Activated CD4-positive, alpha-beta memory T cell treated with anti-CD3 and anti-CD28 coated beads for 36 hours (primary cell): ENCODE data around the gene HLA-DMB. TPM values are rescaled to one million over a fixed set of nuclear protein-coding genes. Genes with fewer than 3 reads are reported as not detected.
A peak's percentile ranks its signal among the peaks of the same experiment; 100 is the strongest.
"Not testable (repeated sequence)": the region's sequence is repeated elsewhere in the genome, so short reads cannot be mapped to it uniquely, and the experiment has no call there.

ENCODE experiments used
- CTCF ChIA-PET: fragments of 350-600 bp; sonication (Branson Sonifier 250); formaldehyde crosslinking; loops from one replicate; lab custom pipeline; 2021; ENCODE audit warnings: antibody characterized with exemption, inconsistent platforms; lab: Charles Lee
- POLR2A ChIA-PET: fragments of 350-600 bp; sonication (Branson Sonifier 250); formaldehyde crosslinking; loops from one replicate; lab custom pipeline; 2021; ENCODE audit warnings: antibody characterized with exemption; lab: Charles Lee
- DNase-seq: peaks from one replicate; pipeline ENCODE4 v3.0.0-alpha.2; 2020
- H3K27ac Mint-ChIP-seq: one replicate; pipeline ENCODE4 v1.8.0; 2021; ENCODE audit warnings: mixed read lengths
- H3K27me3 Mint-ChIP-seq: one replicate; pipeline ENCODE4 v1.8.0; 2021; ENCODE audit warnings: mixed read lengths
- H3K36me3 Mint-ChIP-seq: one replicate; pipeline ENCODE4 v1.8.0; 2021; ENCODE audit warnings: mixed read lengths
- H3K4me1 Mint-ChIP-seq: one replicate; pipeline ENCODE4 v1.8.0; 2021; ENCODE audit warnings: low read depth, mixed read lengths
- H3K4me3 Mint-ChIP-seq: one replicate; pipeline ENCODE4 v1.8.0; 2021; ENCODE audit warnings: mild to moderate bottlenecking, mixed read lengths
- H3K9me3 Mint-ChIP-seq: one replicate; pipeline ENCODE4 v1.8.0; 2021; ENCODE audit warnings: mixed read lengths
- intact Hi-C: fragments of 100-400 bp; cut with micrococcal nuclease; formaldehyde crosslinking; loops from one replicate; pipeline ENCODE4 v1.15.1; 2023
- total RNA-seq, 2 experiments: library from RNA; stranded (reverse); gene quantifications; one replicate each; pipeline ENCODE4 v1.2.3, GENCODE V29; 2021

HLA-DMB gene
- total RNA-seq, 2 experiments from 2014 or later, result 1.6 to 1.9 TPM

GRCh38 chr6:32949113-32949512 lies 8.3 kb upstream of the HLA-DMB start:
- POLR2A ChIA-PET, result no interaction called here
- Mint-ChIP-seq H3K36me3 (no peaks in the 10 kb centered on the region), H3K27me3 (no peaks in the 10 kb centered on the region), H3K9me3 (peaks cover 3% of the 10 kb centered on the region), H3K4me1 (peaks cover 51% of the 10 kb centered on the region), H3K4me3 (no peak overlapping the region), H3K27ac (no peak overlapping the region)
- no peak for DNase-seq
- intact Hi-C loops, result no loop called here
- CTCF ChIA-PET, result interaction anchor here (2.4 to 8.7 kb wide), 3 partner anchors 16 to 36 kb away, joined by 10 to 250 read pairs (median 26); partner anchors contain the start of gene BRD2

DNA sequence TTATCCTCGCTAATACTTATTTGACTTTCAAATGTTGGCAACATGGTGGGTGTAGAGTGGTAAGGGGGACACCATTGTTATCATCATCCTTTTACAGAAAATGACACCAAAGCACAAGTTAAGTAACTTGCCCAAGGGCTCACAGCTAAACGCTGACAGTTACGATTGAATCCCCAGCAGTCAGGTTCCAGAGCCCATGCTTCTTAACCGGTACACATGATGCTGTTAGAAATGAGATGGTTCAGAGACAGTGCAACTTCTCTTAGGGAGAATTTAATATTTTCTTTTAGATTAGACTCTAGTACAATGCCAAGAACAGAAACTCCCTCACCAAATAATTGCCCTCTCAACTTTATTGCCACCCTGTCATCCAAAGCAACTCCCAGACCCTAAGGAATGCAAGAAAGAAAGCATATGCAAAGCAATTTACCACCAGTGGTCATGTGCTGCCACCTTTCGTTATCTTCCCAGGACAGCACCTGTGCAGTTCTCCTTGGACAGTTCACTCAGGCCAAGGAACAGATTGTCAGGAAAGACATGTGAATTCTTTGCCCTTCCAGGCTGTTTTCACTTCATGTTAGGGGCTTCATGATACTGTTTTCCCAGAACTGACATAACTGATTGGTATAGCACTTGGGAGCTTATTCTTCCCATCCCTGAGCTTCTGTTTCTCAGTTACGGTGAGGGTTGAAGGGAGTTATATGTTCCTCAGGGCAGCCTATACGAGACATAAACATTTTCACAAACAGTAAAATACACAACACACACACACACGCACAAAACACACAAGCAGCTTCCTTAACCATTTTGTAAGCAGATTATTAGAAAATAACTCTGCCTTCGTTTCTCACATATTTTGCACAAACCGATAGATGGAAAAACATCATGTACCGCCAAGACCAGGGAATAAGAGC lies 7.0 kb upstream of the HLA-DMB start:
- no peak overlapping the region for H3K27ac Mint-ChIP-seq

DNA sequence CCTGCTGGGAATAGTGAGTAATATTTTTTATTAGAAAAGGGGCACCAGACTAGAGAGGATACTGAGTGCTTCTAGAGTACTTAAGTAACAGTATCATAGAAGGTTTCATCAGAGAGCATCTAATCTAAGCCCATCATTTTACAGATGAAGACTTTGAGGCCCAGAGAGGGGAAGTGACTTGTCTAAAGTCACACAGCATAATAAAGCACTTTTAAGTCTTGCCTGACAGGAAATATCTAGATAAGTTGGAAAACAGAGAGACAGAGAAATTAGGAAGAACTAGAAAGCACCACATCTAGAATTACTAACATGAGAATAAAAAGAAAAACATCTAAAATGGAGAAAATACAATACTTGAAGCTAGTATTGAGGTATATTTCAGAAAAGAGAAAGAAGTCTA lies 6.1 kb upstream of the HLA-DMB start:
- DNase-seq, result no peak
- ChIA-PET POLR2A (no interaction called here), CTCF (interaction anchor here (0.8 to 2.2 kb wide), 11 partner anchors 11 to 119 kb away, joined by 3 to 39 read pairs (median 4); no protein-coding TSS in a partner anchor)
- intact Hi-C loops, result no loop called here
- no peak overlapping the region for H3K4me3 Mint-ChIP-seq
- peaks cover 51% of the 10 kb centered on the region for H3K4me1 Mint-ChIP-seq
- H3K36me3 Mint-ChIP-seq, result no peaks in the 10 kb centered on the region
- H3K9me3 Mint-ChIP-seq, result peaks cover 3% of the 10 kb centered on the region
- no peak overlapping the region for H3K27ac Mint-ChIP-seq
- H3K27me3 Mint-ChIP-seq, result no peaks in the 10 kb centered on the region

More for the DNA sequence above, 7.0 kb upstream of the HLA-DMB start:
- DNase-seq, result peak; percentile 63
- H3K4me1 Mint-ChIP-seq, result peaks cover 50% of the 10 kb centered on the region
- no peak overlapping the region for H3K4me3 Mint-ChIP-seq
- H3K9me3 Mint-ChIP-seq, result peaks cover 3% of the 10 kb centered on the region
- intact Hi-C loops, result no loop called here
- POLR2A ChIA-PET, result no interaction called here
- H3K36me3 Mint-ChIP-seq, result no peaks in the 10 kb centered on the region
- CTCF ChIA-PET, result interaction anchor here (0.6 to 2.2 kb wide), 14 partner anchors 12 to 122 kb away, joined by 3 to 39 read pairs (median 4); no protein-coding TSS in a partner anchor
- no peaks in the 10 kb centered on the region for H3K27me3 Mint-ChIP-seq

GRCh38 chr6:32945953-32946352 lies 5.1 kb upstream of the HLA-DMB start:
- intact Hi-C loops, result no loop called here
- ChIA-PET CTCF (no interaction called here), POLR2A (no interaction called here)
- peaks cover 61% of the 10 kb centered on the region for H3K4me1 Mint-ChIP-seq
- no peak for DNase-seq
- H3K9me3 Mint-ChIP-seq, result peaks cover 3% of the 10 kb centered on the region
- H3K36me3 Mint-ChIP-seq, result no peaks in the 10 kb centered on the region
- H3K27me3 Mint-ChIP-seq, result no peaks in the 10 kb centered on the region
- no peak overlapping the region for H3K4me3 Mint-ChIP-seq
- H3K27ac Mint-ChIP-seq, result no peak overlapping the region

GRCh38 chr6:32945108-32945760 lies 4.4 kb upstream of the HLA-DMB start:
- Mint-ChIP-seq H3K4me3 (no peak overlapping the region), H3K27ac (peak overlapping the region; percentile 7), H3K27me3 (no peaks in the 10 kb centered on the region), H3K36me3 (no peaks in the 10 kb centered on the region), H3K4me1 (peaks cover 68% of the 10 kb centered on the region), H3K9me3 (peaks cover 3% of the 10 kb centered on the region)
- DNase-seq, result peak; percentile 54
- intact Hi-C loops, result no loop called here
- ChIA-PET POLR2A (interaction anchor here (0.7 to 2.4 kb wide), 3 partner anchors 9 to 27 kb away, joined by 3 to 22 read pairs (median 8); partner anchors contain the start of gene BRD2), CTCF (interaction anchor here (0.6 to 7.1 kb wide), 11 partner anchors 9 to 107 kb away, joined by 3 to 115 read pairs (median 5); partner anchors contain the start of genes HLA-DMA and TAP2)

- H3K27ac Mint-ChIP-seq, result peak overlapping the region; percentile 85
- H3K9me3 Mint-ChIP-seq, result peaks cover 3% of the 10 kb centered on the region
- peaks cover 73% of the 10 kb centered on the region for H3K4me1 Mint-ChIP-seq
- intact Hi-C loops, result loop anchor here (5.0 kb wide), 1 partner anchor 52 kb away; no protein-coding TSS in a partner anchor
- H3K4me3 Mint-ChIP-seq, result peak overlapping the region; percentile 62
- ChIA-PET CTCF (interaction anchor here (0.6 to 7.1 kb wide), 12 partner anchors 10 to 343 kb away, joined by 3 to 115 read pairs (median 5); partner anchors contain the start of genes HLA-DMA and TAP2), POLR2A (interaction anchor here (0.7 to 2.4 kb wide), 3 partner anchors 10 to 28 kb away, joined by 3 to 22 read pairs (median 8); partner anchors contain the start of gene BRD2)
- peak; percentile 43 for DNase-seq
- H3K27me3 Mint-ChIP-seq, result no peaks in the 10 kb centered on the region
- H3K36me3 Mint-ChIP-seq, result no peaks in the 10 kb centered on the region
Observed at GRCh38 chr6:32943864-32944649, 3.2 kb upstream of the HLA-DMB start.

DNA sequence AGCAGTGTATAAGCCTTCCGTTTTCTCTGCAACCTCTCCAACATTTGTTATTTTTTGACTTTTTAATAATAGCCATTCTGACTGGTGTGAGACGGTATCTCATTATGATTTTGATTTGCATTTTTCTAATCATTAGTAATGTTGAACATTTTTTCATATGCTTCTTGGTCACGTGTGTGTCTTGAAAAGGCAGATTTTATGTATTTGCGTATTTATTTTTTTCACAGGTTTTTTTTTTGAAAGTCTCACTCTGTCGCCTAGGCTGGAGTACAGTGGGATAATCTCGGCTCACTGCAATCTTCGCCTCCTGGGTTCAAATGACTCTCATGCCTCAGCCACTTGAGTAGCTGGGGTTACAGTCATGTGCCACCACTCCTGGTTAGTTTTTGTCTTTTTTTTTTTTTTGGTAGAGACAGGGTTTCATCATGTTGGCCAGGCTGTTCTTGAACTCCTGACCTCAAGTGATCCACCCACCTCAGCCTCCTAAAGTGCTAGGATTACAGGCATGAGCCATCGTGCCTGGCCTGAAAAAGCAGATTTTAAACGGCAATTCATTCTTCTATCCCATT lies 1.8 kb upstream of the HLA-DMB start:
- not testable (repeated sequence) for H3K27me3 Mint-ChIP-seq, DNase-seq, H3K27ac Mint-ChIP-seq, H3K36me3 Mint-ChIP-seq, H3K9me3 Mint-ChIP-seq, H3K4me3 Mint-ChIP-seq
- intact Hi-C loops, result loop anchor here (5.0 kb wide), 1 partner anchor 50 kb away; no protein-coding TSS in a partner anchor
- H3K4me1 Mint-ChIP-seq, result peaks cover 59% of the 10 kb centered on the region
- POLR2A ChIA-PET, result interaction anchor here (1.2 to 5.4 kb wide), 3 partner anchors 25 to 30 kb away, joined by 3 to 59 read pairs (median 22); partner anchors contain the start of gene BRD2
- CTCF ChIA-PET, result interaction anchor here (0.9 to 13.1 kb wide), 8 partner anchors 8 to 104 kb away, joined by 3 to 384 read pairs (median 11); partner anchors contain the start of genes HLA-DMA and TAP2

DNA sequence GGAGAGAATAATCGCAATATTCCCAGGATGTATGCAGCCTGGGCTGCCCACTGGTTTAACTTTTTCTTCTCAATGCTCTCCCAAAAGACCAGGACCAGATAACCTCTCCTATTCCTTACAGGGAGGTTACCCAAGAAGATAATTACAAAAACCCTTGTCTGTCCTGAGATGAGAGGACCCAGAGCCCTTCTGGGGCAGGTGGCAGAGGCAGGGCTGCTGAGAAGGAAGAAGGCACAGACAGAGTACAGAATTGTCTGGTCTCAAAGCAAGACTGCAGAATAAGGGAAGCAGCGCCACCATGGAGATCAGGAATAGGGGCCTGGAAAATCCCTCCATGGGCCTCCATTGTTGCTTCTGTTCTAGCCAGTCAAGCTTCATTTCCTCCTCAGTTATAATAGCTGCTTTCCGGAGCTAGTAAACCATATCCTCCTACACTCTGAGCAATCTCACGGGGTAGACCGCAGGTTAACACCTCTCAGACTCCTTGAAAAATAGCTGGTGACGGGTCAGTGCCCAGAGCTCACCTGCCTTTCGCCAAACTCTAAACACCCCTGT lies 463 bp upstream of the HLA-DMB start:
- H3K4me1 Mint-ChIP-seq, result peaks cover 59% of the 10 kb centered on the region
- intact Hi-C loops, result loop anchor here (1.0 to 5.0 kb wide), 4 partner anchors 12 to 49 kb away; partner anchors contain the start of genes BRD2 and HLA-DMA
- ChIA-PET CTCF (interaction anchor here (0.6 to 13.1 kb wide), 15 partner anchors 8 to 103 kb away, joined by 3 to 384 read pairs (median 6); partner anchors contain the start of genes BRD2, HLA-DMA and TAP2), POLR2A (interaction anchor here (0.6 to 5.4 kb wide), 8 partner anchors 12 to 47 kb away, joined by 3 to 59 read pairs (median 3); partner anchors contain the start of genes BRD2 and HLA-DMA)
- H3K9me3 Mint-ChIP-seq, result peaks cover 3% of the 10 kb centered on the region
- peak overlapping the region; percentile 87 for H3K27ac Mint-ChIP-seq
- H3K4me3 Mint-ChIP-seq, result peak overlapping the region; percentile 77
- H3K36me3 Mint-ChIP-seq, result no peaks in the 10 kb centered on the region
- H3K27me3 Mint-ChIP-seq, result no peaks in the 10 kb centered on the region
- peak; percentile 71 for DNase-seq

GRCh38 chr6:32938494-32938893 lies 2.3 kb downstream of the HLA-DMB start:
- H3K27ac Mint-ChIP-seq, result no peak overlapping the region
- peaks cover 38% of the 10 kb centered on the region for H3K4me1 Mint-ChIP-seq
- POLR2A ChIA-PET, result interaction anchor here (5.4 kb wide), 1 partner anchor 34 kb away, joined by 59 read pairs; no protein-coding TSS in a partner anchor
- no peaks in the 10 kb centered on the region for H3K9me3 Mint-ChIP-seq
- H3K4me3 Mint-ChIP-seq, result no peak overlapping the region
- no peak for DNase-seq
- CTCF ChIA-PET, result interaction anchor here (0.6 to 13.1 kb wide), 3 partner anchors 15 to 46 kb away, joined by 3 to 384 read pairs (median 115); partner anchors contain the start of gene HLA-DMA
- H3K27me3 Mint-ChIP-seq, result no peaks in the 10 kb centered on the region
- H3K36me3 Mint-ChIP-seq, result no peaks in the 10 kb centered on the region
- intact Hi-C loops, result no loop called here

DNA sequence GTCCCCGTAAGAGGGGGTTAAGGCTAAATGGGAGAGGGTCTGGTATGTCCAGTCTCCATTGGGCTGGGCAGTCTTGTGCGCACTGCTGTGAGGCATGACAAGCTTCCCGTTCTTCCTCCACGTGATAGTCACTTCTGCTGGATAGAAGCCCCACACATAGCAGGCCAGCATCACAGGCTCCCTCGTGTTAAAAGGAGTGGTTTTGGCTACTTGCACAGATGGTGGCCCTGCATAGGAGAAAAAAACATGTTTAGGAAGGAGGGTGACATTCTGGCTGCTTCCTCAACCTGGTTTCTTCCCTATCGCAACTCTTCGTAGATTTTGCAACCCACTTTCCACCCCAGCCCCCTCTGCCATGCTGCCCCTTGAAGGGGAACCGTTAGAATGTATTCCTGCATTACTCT lies 3.6 kb downstream of the HLA-DMB start:
- no peaks in the 10 kb centered on the region for H3K36me3 Mint-ChIP-seq
- POLR2A ChIA-PET, result interaction anchor here (5.4 kb wide), 1 partner anchor 35 kb away, joined by 59 read pairs; no protein-coding TSS in a partner anchor

More for the DNA sequence above, 3.6 kb downstream of the HLA-DMB start:
- Mint-ChIP-seq H3K27me3 (no peaks in the 10 kb centered on the region), H3K9me3 (no peaks in the 10 kb centered on the region), H3K4me3 (no peak overlapping the region), H3K27ac (no peak overlapping the region), H3K4me1 (peaks cover 25% of the 10 kb centered on the region)
- CTCF ChIA-PET, result interaction anchor here (1.0 to 13.1 kb wide), 3 partner anchors 19 to 69 kb away, joined by 3 to 384 read pairs (median 216); partner anchors contain the start of gene HLA-DMA
- intact Hi-C loops, result no loop called here
- DNase-seq, result no peak
